Astrocyte (in vitro differentiated cells and primary cell): ENCODE measurements around the gene TTC7B.

Experiments
- EZH2 ChIP-seq: IDR thresholded peaks from 2 replicates; pipeline ENCODE4 v1.6.1; 2012; ENCODE audit warnings: mild to moderate bottlenecking, low read length, inconsistent platforms; ENCODE audit not compliant: insufficient read depth
- TF ChIP-seq, protein P1 (sequence below): IDR thresholded peaks from 2 replicates; pipeline ENCODE4 v1.5.1; 2011; ENCODE audit warnings: low read depth, mild to moderate bottlenecking, inconsistent platforms, low read length, moderate library complexity; ENCODE audit not compliant: insufficient read depth

DNA sequence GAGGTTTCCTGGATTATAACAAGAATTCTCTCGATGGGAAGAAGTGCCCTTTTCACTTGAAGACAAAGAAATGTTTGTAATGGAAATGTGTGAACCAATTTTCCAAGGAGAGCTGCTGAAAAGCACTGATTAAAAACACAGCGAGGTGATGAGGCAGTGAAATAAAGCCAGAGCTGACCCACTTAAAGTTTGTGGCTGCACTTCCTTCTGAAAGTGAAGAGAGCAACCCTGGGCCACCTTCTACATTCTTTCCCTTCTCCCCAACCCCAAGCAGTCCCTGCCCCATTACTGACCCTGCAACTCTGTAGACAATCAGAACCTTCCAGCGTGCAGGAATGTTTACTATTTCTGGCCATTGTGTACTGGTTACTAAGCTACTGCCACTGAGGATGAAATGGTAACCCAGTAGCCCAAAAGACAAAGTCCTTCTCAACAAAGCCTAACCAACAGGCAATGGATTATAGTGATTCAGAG lies 173.9 kb downstream of the TTC7B start:
- no peak for TF ChIP-seq EZH2
- TF ChIP-seq, protein P1, sequence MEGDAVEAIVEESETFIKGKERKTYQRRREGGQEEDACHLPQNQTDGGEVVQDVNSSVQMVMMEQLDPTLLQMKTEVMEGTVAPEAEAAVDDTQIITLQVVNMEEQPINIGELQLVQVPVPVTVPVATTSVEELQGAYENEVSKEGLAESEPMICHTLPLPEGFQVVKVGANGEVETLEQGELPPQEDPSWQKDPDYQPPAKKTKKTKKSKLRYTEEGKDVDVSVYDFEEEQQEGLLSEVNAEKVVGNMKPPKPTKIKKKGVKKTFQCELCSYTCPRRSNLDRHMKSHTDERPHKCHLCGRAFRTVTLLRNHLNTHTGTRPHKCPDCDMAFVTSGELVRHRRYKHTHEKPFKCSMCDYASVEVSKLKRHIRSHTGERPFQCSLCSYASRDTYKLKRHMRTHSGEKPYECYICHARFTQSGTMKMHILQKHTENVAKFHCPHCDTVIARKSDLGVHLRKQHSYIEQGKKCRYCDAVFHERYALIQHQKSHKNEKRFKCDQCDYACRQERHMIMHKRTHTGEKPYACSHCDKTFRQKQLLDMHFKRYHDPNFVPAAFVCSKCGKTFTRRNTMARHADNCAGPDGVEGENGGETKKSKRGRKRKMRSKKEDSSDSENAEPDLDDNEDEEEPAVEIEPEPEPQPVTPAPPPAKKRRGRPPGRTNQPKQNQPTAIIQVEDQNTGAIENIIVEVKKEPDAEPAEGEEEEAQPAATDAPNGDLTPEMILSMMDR, result no peak
